HG02571 (cell line): ENCODE data around the gene TUBA4B.
"Not testable (repeated sequence)": the region's sequence is repeated elsewhere in the genome, so short reads cannot be mapped to it uniquely, and the experiment has no call there.

ENCODE experiments used
- ATAC-seq: cut with Tn5 transposase; IDR thresholded peaks from one replicate; pipeline ENCODE4 v1.9.1; 2021; ENCODE audit warnings: mild to moderate bottlenecking, moderate library complexity; ENCODE audit not compliant: unreplicated experiment

Gene TUBA4B

DNA sequence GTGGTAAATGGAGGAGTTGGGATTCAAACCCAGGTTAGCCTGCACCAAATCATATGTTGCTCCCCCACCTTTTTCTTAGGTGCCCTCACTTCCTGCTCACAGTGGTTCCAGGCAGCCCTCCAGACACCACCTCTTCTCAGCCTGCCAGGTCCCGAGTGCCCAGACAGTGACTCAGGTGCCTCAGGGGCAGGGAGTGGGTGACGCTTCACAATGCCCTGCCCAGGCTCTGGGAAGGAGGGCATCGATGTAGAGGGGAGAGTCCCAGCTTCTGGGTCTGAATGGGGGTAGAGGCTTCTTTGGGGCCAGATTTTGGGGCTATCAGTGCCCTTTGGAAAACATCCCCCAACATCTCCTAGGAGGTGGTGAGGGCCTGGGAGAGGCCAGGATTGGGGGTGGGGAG, 20.9 kb downstream of the TUBA4B start:
- ATAC-seq: no peak

DNA sequence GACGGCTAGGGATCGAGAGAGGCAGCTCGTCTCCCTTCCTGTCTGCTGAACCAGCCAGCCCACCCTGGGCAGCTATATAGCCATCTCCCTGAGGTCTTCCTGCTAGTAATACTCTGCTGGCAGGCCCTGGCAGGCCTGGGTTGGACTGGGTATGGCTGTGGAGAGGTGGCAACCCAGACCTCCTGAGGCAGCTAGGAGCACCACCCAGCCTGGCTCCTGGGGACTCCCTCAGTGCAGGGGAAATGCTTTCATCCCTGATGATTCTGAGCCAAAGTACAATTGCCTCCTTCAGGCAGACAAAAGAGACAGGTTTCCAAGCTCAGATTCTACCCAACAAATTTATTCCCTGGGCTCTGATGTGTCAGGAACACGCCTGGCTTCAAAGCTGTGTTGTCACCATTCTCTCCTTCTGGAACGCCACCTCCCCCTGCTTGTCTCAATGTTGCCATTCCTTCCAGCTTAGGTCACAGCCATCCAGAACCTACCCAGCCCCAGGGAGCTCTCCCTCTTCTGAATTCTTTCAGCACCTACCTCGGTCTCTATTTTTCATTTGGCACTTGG, 21.4 kb downstream of the TUBA4B start:
- no peak for ATAC-seq

DNA sequence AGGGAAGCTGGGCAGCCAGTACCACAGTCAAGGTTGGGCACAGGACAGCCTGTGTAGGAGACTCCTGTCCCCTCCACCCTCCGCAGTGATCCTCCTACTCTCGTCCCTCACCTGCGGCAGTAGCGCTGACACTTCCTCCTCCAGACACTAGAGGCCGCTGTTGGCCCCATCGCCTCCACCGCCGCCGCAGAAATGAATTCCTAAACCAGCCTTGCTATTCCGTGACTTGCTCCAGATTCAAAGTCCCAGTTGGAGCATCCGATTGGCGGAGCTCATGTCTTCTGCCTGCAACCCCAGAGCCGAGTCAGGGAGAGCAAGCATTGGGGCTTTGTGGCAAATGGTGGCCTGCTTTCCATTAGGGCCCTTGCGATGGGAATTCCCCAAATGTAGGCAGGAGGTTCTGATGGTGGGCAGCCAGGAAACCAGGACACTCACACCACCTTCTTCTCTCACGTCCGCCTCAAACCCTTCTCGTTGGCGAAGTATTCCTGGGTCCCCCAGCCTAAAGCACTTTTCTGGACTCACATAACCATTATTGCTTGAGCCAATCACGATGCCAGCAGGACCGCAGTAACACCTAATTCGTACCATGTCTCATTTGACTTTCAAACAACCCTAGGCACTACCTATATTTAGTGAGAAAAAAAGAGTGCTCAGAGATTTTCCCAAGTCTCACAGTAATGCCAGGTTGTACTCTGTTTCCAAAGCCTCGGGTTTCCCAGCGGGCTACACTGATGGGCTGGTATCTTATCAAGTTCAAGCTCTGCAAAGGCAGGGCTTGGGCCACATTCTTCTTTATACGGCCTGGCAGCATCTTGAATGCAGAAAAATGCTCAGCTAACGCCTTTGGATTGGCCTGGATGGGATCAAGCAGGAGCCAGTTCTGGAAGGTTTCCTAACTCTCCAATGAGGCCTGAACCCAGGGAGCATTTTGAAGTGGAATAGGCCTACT, 24.9 kb downstream of the TUBA4B start:
- ATAC-seq: no peak

DNA sequence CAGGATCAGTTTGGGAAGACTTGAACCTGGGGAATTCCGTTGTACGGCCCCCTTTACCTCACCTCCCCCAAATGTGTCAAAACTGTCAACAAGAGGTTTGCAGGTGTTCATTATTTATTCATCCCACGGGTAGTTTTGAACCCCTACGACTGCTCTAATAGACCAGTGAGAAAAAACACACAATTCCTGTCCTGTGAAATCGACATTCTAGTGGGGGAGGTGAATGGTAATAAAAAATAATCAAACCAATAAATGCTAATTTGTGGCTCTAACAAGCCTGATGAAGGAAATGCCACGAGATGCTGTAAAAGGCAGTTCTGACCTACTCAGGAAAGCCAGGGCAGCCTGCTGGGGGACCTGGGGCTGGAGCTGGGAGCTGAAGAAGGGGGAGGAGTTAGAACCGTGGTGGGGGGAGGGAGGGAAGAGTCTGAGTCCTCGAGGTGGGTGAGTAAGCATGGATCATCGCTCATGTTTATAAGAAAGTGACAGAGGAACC, 25.7 kb downstream of the TUBA4B start:
- peak; percentile 4 for ATAC-seq

DNA sequence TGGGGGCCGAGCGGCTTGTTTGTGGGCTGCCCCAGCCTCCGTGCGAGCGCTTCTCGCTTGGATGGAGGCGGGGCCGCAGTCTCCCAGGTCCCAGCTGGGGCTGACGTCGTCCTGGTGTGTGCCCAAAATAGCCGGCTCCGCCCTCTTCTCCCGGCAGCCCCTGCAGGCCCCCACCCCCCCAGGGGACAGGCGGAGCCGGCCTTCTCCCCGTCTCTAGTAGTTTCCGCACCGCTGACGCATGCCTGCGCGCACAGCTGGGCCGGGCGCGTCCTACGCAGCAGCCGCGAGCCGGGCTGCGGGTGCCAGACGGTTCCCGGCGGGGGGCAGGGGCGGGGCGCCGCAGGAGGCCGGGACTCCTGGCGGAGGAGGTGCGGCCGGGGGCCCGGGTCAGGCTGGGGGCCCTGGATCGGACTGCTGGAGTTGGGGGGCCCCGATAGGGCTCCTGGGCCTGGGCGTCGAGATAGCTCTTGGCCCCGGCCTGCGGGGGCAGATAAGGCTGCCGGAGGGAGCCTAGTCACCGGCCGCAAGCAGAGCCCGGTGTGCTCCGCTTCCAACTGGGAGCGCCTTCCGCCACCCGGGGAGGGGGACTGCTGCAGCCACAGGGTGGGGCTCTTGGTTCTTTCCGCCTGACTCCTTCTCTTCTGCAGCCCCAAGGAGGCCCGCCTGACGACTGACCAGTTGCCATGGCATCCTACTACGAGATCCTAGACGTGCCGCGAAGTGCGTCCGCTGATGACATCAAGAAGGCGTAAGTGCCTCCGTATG, 26.3 kb downstream of the TUBA4B start, which contains the start of gene DNAJB2:
Gene DNAJB2 (plus strand): TSS at position 216 of the 765 bp plus-strand sequence. CDS start 468 bp downstream, at position 684.
- ATAC-seq: peak; percentile 84

DNA sequence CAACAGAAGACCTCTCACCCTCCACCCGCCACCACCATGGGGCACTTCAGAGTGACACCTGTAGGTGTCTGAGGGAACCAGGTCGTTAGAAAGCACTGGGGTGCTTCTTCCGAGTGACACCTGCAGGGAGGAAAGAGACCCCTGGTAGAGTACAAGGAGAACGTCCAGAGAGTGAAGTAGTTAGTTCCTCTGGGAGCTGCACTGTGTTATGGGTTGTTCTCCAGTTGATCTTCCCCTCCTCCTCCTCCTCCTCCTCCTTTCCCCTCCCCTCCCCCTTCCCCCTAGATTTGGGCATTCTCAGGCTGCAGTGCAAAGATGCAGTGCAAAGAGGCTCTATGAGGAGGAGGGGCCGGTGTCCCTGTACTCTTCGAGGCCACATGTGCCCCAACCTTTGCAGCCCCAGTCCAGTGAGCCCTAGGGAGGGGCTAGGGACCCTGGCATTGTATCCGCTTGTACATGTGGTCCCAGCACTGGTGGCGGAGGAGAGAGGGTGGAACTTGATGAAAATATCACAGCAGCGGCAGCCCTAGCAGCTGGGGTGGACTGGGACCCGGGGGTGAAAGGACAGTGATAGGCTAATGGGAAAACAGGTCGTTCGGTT, 27.0 kb downstream of the TUBA4B start:
- no peak for ATAC-seq

DNA sequence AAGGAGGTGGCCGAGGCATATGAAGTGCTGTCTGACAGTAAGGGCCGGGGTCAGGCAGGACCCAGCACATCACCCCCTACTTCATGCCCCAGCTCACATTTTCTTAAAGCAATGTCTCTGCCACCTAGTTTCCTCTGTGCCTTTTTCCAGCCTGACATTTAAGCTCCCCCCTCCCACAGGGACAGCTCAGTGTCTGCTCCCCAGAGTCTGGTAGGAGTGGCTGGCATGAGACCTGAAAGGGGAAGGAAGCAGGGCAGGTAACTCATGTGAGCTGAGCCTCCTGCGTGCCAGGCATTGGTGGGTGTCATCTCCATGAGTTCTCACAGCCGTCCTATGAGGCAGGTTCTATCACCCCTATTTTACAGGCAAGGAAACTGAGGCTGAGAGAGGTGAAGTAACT, 27.6 kb downstream of the TUBA4B start:
- ATAC-seq: no peak

DNA sequence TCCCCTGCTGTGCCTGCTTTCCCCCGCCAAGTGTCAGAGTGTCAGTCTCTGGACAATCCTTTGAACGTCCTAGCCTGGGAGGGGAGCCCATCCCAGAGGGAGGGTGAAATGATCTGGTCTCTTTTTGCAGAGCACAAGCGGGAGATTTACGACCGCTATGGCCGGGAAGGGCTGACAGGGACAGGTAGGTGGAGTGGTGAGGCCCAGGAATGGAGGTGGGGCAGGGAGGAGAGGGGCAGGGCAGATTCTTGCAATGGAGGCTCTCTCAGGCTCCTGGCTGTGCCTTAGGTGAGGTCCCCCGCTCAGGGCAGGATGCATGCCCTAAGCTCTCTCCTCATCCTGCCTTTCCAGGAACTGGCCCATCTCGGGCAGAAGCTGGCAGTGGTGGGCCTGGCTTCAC, 28.5 kb downstream of the TUBA4B start:
- no peak for ATAC-seq

DNA sequence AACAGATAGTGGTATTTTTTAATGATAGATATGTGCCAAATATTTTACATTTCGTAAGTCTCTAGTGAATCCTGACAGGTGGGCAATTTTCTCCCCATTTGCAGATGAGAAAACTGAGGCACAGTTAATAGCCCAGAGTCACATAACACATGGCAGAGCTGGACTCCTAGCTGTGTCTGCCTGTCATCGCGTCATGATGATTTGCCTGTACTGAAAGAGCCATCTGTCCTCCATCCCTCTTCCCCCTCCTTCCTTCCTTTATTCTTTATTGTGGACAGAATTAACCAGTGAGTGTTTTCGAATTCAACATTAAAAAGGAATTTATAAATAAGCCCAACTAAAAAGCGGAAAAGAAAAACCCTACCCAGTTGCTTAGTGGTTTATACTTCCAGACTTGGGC, 29.3 kb downstream of the TUBA4B start:
- no peak for ATAC-seq

DNA sequence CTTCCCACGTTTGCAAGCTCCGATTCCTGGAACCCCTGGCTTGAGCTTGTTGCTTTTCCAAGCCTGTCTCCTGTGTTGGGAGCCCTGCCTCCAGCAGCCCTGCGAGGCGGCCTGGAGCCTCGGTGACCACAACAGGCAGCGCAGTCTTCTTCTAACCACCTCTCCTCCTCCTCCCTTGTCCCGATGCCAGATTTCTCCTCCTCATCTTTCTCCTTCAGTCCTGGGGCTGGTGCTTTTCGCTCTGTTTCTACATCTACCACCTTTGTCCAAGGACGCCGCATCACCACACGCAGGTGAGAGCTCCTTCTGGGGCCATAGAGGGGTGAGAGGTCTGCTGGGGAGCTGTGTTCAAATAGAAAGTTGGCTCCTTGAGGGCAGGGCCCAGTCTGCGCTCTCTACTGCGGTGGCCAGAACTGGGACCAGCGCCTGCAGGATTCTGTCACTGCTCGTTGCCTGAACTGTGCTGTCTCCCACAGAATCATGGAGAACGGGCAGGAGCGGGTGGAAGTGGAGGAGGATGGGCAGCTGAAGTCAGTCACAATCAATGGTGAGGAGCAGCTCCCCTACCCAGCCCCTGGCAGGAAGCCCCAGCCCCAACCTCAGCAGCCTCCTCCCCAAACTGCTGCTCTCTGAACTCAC, 30.0 kb downstream of the TUBA4B start:
- no peak for ATAC-seq

DNA sequence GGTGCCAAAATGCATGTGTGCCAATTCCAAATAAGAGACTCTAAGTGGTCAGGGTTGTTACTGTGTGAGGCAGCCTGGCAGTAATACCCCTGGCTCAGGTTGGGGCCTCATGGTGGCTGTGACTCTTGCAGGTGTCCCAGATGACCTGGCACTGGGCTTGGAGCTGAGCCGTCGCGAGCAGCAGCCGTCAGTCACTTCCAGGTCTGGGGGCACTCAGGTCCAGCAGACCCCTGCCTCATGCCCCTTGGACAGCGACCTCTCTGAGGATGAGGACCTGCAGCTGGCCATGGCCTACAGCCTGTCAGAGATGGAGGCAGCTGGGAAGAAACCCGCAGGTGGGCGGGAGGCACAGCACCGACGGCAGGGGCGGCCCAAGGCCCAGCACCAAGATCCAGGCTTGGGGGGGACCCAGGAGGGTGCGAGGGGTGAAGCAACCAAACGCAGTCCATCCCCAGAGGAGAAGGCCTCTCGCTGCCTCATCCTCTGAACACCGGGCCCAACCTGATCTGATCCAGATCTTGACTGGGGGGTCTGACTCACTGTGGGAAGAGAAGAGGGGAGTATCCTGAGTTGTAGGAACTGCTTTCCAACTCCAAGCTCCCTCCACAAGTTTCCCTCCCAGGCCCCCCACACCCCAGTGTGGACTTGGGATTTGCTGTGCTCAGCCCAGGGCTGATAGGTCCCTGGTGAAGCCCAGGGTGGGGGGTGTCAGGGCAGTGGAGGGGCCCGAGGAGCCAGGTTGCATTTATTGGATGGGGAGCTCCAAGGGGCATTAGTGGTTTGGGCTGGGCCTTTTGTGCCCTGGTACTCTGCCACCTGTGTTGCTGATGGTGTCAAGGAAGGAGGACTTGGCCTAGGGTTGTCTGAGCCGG, 31.7 kb downstream of the TUBA4B start:
- ATAC-seq: no peak

DNA sequence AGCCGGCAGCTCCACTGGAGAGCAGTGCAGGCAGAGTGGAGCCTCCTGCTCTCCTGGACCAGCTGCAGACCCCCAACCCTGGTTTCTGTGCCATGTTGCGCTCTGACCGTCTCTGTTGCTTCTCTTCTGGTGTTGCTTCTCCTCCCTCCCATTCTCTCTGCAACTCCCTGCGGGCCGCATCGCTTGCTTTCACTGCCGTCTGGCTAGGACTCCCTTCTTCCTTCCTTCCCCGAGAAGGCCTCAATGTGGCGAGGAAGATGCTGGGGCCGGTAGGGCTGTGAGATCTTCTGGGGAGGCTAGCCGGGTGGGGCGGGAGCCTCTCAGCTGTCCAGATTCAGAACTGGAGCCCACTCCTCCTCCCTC, 32.3 kb downstream of the TUBA4B start:
- ATAC-seq: no peak

DNA sequence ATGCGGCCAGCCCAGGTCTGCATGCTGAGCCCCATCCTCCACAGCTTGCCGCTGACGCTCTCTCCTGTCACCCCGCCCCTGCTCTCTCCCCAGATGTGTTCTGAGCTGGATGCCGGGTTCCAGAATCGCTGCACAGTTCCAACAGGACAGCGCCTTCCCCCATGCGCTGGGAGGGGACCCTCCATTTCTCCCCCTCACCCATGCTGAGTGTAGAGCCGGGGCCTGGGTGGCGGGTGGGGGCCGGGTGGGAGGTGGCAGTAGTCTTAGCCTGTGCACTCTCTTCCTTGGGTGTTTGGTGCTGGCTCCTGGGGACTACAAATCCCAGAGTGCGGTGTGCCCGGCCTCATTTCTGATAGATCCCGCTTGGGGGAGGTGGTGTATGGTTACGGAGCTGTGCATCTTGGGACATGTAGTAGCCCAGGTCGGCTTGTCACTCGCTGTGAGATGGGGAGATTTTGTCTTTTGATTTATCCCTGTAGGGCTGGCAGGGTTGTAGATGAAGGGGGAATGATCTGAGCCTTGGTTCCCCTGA, 32.9 kb downstream of the TUBA4B start:
- ATAC-seq: no peak

DNA sequence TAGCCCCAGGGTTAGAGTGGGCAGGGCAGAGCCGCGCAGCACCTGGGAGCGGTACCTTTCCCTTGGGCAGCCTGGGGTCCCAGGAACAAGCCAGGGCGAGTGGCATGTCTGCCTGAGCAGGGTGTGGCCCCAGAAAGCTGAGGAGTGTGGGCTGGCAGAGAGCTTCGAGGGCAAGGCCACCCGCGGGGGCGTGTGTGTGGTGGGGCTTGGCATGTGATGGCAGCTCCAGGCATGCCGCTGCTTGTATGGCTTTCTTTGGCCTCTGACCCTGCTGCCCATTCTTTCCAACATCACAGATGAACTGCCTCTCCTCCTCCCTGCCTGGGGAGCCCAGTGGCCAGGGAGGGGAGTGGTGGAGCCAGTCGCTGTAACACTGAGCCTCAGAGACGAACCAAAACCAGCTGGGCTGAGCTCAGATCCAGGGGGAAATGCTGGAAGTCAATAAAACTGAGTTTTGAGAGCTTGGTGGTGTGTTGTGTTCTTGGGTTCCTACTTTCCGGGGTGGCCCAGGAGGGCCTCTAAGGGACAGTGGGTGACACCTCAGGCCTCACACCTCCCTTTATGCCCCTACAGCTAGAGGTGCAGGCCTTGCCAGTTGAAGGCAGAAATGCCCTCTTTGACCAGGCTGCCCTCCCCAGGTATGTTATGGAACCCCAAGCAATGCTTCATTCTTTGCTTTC, 33.5 kb downstream of the TUBA4B start:
- no peak for ATAC-seq

DNA sequence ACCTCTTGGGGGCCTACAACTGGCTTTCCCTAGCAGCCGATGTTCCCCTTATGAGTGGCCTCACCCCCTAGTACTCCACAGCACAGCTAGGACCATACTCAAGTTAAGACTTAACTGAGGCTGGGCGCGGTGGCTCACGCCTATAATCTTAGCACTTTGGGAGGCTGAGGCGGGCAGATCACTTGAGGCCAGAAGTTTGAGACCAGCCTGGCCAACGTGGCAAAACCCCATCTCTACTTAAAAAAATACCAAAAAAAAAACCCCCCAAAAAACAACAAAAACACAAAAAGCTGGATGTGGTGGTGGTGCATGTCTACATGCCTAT, 34.0 kb downstream of the TUBA4B start:
- ATAC-seq: not testable (repeated sequence)

DNA sequence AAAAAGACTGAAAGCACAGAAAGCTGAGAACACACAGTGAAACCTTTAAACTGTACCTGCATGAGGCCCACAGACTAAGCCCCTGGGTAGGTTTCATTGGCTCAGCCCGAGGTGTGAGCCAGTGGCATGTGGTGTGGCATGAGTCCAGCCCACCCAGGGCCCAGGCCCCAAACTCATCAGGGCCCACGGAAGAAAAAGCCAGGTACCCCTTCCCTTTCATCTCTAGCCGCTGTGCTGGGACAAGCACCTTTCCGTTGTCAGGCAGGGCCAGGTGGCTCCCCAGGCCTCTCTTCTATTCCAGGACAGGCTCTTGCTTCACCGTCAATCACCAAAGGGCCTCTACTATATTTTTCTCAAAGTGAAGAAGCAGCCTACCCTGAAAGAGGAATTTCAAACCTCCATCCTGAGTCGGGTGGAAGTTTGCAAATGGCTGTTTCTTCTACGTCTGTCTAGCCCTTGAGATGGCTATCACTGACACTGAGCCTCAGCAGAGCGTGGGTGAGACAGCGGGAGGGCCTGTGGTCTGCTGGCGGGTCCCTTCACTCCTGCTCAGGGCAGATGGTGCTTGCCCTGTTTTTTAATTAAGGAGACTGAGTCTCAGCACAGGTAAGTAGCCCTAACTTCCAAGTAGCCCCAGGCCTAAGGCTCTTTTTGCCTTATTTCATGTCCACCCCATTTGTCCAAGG, 34.7 kb downstream of the TUBA4B start:
- no peak for ATAC-seq

DNA sequence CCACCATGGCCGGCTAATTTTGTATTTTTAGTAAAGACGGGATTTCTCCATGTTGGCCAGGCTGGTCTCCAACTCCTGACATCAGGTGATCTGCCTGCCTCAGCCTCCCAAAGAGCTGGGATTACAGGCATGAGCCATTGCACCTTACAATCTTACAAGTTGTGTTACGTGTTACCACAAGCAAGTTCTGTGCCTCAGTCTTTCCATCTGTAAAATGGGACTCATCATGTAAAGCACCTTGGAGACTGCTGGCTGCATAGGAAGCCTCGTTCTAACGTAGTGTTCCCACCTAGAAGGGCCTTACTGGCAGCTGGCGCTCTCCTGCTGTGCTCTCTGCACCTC, 36.1 kb downstream of the TUBA4B start:
- ATAC-seq: no peak

DNA sequence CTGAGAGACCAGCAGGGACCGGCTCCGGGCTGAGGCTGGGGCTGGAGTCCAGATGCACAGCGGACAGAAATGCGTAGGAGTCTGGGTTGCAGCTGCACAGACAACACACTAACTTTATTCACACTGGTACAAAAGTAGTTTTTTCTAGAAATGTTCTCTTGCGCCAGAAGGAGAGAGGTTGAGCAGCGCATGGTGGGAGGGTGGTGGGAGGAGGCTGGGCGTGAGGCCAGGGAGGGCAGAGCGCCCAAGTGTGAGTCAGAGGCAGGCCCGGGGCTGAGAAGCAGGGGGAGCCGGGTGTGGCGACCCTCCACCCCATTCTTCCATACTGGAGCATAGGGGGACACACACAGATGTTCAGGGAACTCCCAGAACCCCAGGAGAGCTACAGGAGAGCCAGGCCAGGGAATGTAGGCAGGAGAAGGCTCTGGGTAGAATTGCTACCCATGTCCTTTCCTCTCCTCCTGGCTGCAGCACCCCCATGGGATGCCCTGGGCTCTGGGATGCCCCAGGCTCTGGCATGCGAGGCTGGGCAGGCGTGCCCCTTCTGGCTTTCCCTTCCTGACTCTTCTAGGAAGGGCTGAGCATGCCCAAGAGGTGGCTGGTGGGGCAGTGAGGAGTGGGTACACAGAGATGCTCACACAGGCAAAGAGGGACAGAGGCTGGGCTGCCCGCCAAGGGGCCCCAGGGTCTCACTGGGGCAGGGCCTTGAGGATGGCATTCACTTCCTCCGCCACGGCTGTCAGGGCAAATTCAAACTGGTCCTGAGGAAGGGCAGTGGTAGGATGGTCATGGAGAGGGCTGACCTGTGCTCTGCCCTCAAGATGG, 36.7 kb downstream of the TUBA4B start:
- no peak for ATAC-seq
